Endodermal cell (in vitro differentiated cells): Measurements from ENCODE around the gene AGBL3. TPM values are rescaled to one million over a fixed set of nuclear protein-coding genes. Genes with fewer than 3 reads are reported as not detected.

ENCODE experiments used
- DNase-seq: peaks from one replicate; pipeline ENCODE4 v3.0.0-alpha.2; 2017
- H3K27ac ChIP-seq: 2 replicates; pipeline ENCODE4 v1.5.1; 2013; ENCODE audit warnings: mild to moderate bottlenecking, low read depth, low read length, moderate library complexity
- H3K27me3 ChIP-seq: 2 replicates; pipeline ENCODE4 v1.6.1; 2013; ENCODE audit warnings: mild to moderate bottlenecking, low read length, moderate library complexity; ENCODE audit not compliant: insufficient read depth, control insufficient read depth, poor library complexity, severe bottlenecking
- H3K36me3 ChIP-seq: 2 replicates; pipeline ENCODE4 v1.7.0; 2013; ENCODE audit warnings: mild to moderate bottlenecking, low read length, moderate library complexity; ENCODE audit not compliant: control insufficient read depth, insufficient read depth
- H3K4me1 ChIP-seq: one replicate; pipeline ENCODE4 v1.7.0; 2013; ENCODE audit warnings: low read length; ENCODE audit not compliant: control insufficient read depth, insufficient read depth
- H3K4me3 ChIP-seq: 2 replicates; pipeline ENCODE4 v1.5.1; 2013; ENCODE audit warnings: mild to moderate bottlenecking, low read length, moderate library complexity
- H3K9ac ChIP-seq: 2 replicates; pipeline ENCODE4 v1.6.1; 2013; ENCODE audit warnings: mild to moderate bottlenecking, low read length, moderate library complexity; ENCODE audit not compliant: poor library complexity, severe bottlenecking; ENCODE audit errors: extremely low read depth
- H3K9me3 ChIP-seq: 2 replicates; pipeline ENCODE4 v1.6.1; 2013; ENCODE audit warnings: mild to moderate bottlenecking, low read length, moderate library complexity; ENCODE audit not compliant: control insufficient read depth
- H3K27ac Mint-ChIP-seq: 2 replicates; pipeline ENCODE4 v1.8.0; 2020; ENCODE audit warnings: mixed read lengths
- H3K27me3 Mint-ChIP-seq: 2 replicates; pipeline ENCODE4 v1.8.0; 2021; ENCODE audit warnings: mild to moderate bottlenecking, mixed read lengths; ENCODE audit not compliant: insufficient read depth
- H3K36me3 Mint-ChIP-seq: 2 replicates; pipeline ENCODE4 v1.8.0; 2020; ENCODE audit warnings: low read depth, mixed read lengths
- H3K4me1 Mint-ChIP-seq: 2 replicates; pipeline ENCODE4 v1.8.0; 2020; ENCODE audit warnings: mixed read lengths
- H3K4me3 Mint-ChIP-seq: 2 replicates; pipeline ENCODE4 v1.8.0; 2020; ENCODE audit warnings: mild to moderate bottlenecking, moderate library complexity, mixed read lengths
- H3K9me3 Mint-ChIP-seq: 2 replicates; pipeline ENCODE4 v1.8.0; 2020; ENCODE audit warnings: mild to moderate bottlenecking, mixed read lengths
- WGBS, 2 experiments: methylation state at CpG; one replicate each; pipeline versions ENCODE4 v1.1.5 to v1.1.7; 2013; ENCODE audit warnings: missing lambda C conversion rate in 2 of 2, mixed read lengths in 1 of 2; ENCODE audit not compliant: insufficient coverage in 1 of 2, insufficient read length in 1 of 2; 5-methylcytosine and 5-hydroxymethylcytosine counted together
- total RNA-seq, 2 donors: library from RNA; stranded (reverse); fragmentation: NEBNext Ultra II Directional in 1 of 2; extraction: Animal tissue kit (Norgen Biotek cat#: 25700) in 1 of 2; gene quantifications; 2 replicates in 1 of 2; 3 replicates in 1 of 2; pipeline ENCODE4 v1.2.1, GENCODE V29; 2021
- TF ChIP-seq, protein P1 (sequence below): fragments of 200-600 bp; sonication (generic); conservative IDR thresholded peaks from 2 replicates; pipeline ENCODE4 v1.5.0; 2021; ENCODE audit warnings: antibody characterized with exemption, mild to moderate bottlenecking

The AGBL3 gene
- total RNA-seq, 2 donors from 2014 or later: 2.6 to 5.0 TPM

DNA sequence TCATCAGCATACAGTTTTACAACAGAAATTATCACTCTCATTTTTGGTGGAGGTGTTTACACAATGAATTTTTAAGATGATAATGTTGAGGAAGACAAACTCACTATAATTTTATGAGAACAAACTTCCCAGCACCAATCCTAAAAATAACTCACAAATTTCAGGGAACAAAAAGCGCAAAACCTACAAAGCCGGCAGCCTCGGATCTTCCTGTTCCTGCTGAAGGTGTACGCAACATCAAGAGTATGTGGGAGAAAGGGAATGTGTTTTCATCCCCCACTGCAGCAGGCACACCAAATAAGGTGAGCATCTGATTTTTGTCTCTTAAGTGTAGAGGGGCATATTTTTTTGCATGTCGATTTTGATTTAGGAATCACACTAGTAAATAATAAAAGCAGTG, 26.5 kb upstream of the AGBL3 start:
- peaks cover 92% of the 10 kb centered on the region for H3K36me3 ChIP-seq
- no peak overlapping the region for H3K27ac ChIP-seq
- H3K9ac ChIP-seq: no peak overlapping the region
- H3K9me3 ChIP-seq: peaks cover 5% of the 10 kb centered on the region
- no peak overlapping the region for H3K4me3 ChIP-seq
- H3K4me3 Mint-ChIP-seq: no peak overlapping the region
- H3K27me3 ChIP-seq: no peaks in the 10 kb centered on the region
- no peaks in the 10 kb centered on the region for H3K4me1 ChIP-seq
- peaks cover 83% of the 10 kb centered on the region for H3K36me3 Mint-ChIP-seq
- 89 to 94% methylated on average over 1 to 5 of the region's 5 CpGs for WGBS, 2 experiments
- no peaks in the 10 kb centered on the region for H3K9me3 Mint-ChIP-seq
- H3K27ac Mint-ChIP-seq: no peak overlapping the region
- no peak for DNase-seq
- no peaks in the 10 kb centered on the region for H3K4me1 Mint-ChIP-seq
- TF ChIP-seq, protein P1, sequence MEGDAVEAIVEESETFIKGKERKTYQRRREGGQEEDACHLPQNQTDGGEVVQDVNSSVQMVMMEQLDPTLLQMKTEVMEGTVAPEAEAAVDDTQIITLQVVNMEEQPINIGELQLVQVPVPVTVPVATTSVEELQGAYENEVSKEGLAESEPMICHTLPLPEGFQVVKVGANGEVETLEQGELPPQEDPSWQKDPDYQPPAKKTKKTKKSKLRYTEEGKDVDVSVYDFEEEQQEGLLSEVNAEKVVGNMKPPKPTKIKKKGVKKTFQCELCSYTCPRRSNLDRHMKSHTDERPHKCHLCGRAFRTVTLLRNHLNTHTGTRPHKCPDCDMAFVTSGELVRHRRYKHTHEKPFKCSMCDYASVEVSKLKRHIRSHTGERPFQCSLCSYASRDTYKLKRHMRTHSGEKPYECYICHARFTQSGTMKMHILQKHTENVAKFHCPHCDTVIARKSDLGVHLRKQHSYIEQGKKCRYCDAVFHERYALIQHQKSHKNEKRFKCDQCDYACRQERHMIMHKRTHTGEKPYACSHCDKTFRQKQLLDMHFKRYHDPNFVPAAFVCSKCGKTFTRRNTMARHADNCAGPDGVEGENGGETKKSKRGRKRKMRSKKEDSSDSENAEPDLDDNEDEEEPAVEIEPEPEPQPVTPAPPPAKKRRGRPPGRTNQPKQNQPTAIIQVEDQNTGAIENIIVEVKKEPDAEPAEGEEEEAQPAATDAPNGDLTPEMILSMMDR: no peak
- H3K27me3 Mint-ChIP-seq: no peaks in the 10 kb centered on the region

DNA sequence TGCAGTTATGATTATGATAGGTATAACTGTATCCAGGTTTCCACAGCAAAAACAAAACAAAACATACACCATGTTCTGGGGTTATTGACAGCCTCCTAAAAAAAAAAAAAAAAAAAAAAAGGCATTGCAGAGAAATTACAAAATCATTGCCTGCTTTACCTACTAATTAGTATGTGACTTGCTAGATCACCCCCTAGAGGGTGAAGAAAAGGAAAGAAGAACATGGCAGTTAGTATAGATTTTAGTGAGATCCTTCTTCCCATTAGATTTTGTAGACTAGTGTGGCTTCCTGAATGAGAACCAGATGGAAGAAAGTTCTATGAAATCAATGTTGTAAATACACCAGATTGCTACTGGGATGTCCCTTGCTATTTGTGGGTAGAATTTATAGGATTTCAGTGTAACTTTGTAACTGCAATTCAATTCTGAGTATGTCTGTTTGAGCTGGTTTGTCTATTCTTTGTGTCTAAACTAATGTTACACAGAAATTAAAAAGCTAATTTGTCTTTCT, 24.0 kb upstream of the AGBL3 start:
- H3K4me1 ChIP-seq: no peaks in the 10 kb centered on the region
- no peak for DNase-seq
- no peak overlapping the region for H3K9ac ChIP-seq
- no peak overlapping the region for H3K4me3 Mint-ChIP-seq
- H3K9me3 Mint-ChIP-seq: no peaks in the 10 kb centered on the region
- H3K9me3 ChIP-seq: no peaks in the 10 kb centered on the region
- TF ChIP-seq, protein P1: peak; percentile 52
- H3K4me3 ChIP-seq: no peak overlapping the region
- H3K4me1 Mint-ChIP-seq: no peaks in the 10 kb centered on the region
- no peaks in the 10 kb centered on the region for H3K27me3 ChIP-seq
- no peak overlapping the region for H3K27ac ChIP-seq
- peaks cover 76% of the 10 kb centered on the region for H3K36me3 Mint-ChIP-seq
- H3K27ac Mint-ChIP-seq: no peak overlapping the region
- peaks cover 93% of the 10 kb centered on the region for H3K36me3 ChIP-seq
- no peaks in the 10 kb centered on the region for H3K27me3 Mint-ChIP-seq

DNA sequence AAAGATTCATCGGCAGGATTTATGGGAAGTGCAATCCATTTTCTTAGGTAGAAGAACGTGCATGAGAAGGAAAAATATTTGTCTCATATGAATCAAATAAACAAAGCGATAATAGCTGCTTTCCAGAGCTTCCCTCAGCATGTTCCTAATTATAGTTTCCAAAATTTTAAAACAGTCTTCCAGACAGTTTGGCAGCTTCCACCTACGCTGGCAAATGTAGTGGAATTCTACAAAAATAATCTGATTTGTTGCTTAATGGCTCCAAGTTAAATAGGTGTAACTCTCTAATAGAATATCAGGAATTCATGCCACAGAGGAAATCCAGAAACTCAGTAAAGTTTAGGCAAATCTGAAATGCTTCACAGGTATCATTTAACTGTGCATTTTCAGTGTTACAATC, 23.3 kb upstream of the AGBL3 start:
- H3K9me3 Mint-ChIP-seq: no peaks in the 10 kb centered on the region
- Histone ChIP-seq H3K4me3 (no peak overlapping the region), H3K36me3 (peaks cover 89% of the 10 kb centered on the region), H3K4me1 (no peaks in the 10 kb centered on the region), H3K27ac (no peak overlapping the region), H3K9me3 (no peaks in the 10 kb centered on the region), H3K9ac (no peak overlapping the region), H3K27me3 (no peaks in the 10 kb centered on the region)
- H3K4me3 Mint-ChIP-seq: no peak overlapping the region
- no peaks in the 10 kb centered on the region for H3K4me1 Mint-ChIP-seq
- no peak overlapping the region for H3K27ac Mint-ChIP-seq
- no peak for DNase-seq
- TF ChIP-seq, protein P1: no peak
- no peaks in the 10 kb centered on the region for H3K27me3 Mint-ChIP-seq
- 93 to 96% methylated on average over 3 to 4 of the region's 4 CpGs for WGBS, 2 experiments
- H3K36me3 Mint-ChIP-seq: peaks cover 70% of the 10 kb centered on the region
